H1 (cell line): Measurements from ENCODE around the gene MRPL17. TPM values are rescaled to one million over a fixed set of nuclear protein-coding genes. Genes with fewer than 3 reads are reported as not detected.

Experiments used
- BACH1 ChIP-seq: IDR thresholded peaks from 2 replicates; pipeline ENCODE4 v1.6.1; 2012; ENCODE audit warnings: low read length, improper control_type of control experiment
- HDAC6 ChIP-seq: IDR thresholded peaks from one replicate; pipeline ENCODE4 v1.7.1; 2012; ENCODE audit warnings: low read depth, mild to moderate bottlenecking, inconsistent platforms, low read length, moderate library complexity
- SP4 ChIP-seq: IDR thresholded peaks from 2 replicates; pipeline ENCODE4 v1.6.1; 2012; ENCODE audit warnings: low read length, inconsistent platforms
- polyA plus RNA-seq, 7 experiments: library from polyadenylated mRNA; depleted of rRNA in 3 of 7; stranded (reverse) in 5 of 7; unstranded in 2 of 7; fragments of >200 nt in 5 of 7; fragments of 200-250 nt in 2 of 7; gene quantifications; 1 replicate in 5 of 7; 2 replicates in 1 of 7; 4 replicates in 1 of 7; pipeline versions ENCODE4 v1.2.1 to v1.2.3, GENCODE V29; 2011 to 2013; ENCODE audit warnings: missing spikeins in 2 of 7, mixed read lengths in 2 of 7
- total RNA-seq: library from RNA; stranded (reverse); fragmentation: NEBNext Ultra II Directional; extraction: Animal tissue kit (Norgen Biotek cat#: 25700); gene quantifications from 2 replicates; pipeline ENCODE4 v1.2.1, GENCODE V29; 2021
- TF ChIP-seq, protein P1 (sequence below): IDR thresholded peaks from 2 replicates; pipeline ENCODE4 v1.6.1; 2012; ENCODE audit warnings: inconsistent platforms

The MRPL17 gene
- total and polyA plus RNA-seq, 2 of the 8 experiments (the other 6 are each of a cell fraction or from before 2014, with no cell fraction given), result 55.7 to 70.5 TPM

DNA sequence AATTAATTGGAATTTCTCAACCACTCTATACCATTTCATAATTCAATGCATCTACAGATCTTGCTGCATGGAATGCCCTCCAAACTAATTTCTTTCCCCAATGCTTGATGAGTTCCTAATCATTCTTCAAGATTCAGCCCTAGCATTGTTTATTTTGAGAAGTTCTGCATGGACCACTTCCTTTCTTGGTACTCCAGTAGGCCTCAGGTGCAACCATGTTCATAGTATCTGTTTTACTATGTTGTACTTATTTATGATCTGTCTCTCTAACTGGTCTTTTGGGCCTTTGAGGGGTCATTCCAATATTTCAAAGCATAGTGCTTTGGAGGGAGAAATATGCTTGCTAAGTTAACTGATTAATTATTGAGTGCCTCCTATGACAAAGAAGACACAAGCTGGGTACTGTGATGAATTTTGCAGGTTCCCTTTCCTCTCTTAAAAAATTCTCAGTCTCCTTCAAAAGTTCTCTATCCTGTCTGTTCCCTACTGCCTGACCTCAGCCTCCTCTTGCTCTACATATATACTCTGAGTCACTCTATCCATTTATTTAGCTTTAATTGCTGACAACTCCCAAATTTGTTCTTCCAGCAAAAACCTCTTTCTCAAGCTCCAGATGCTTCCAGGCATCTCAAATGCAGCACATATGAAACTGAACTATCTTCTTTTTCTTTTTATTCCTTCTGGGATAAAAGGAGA is 9.5 kb downstream of the MRPL17 start (continued):
- TF ChIP-seq, protein P1, sequence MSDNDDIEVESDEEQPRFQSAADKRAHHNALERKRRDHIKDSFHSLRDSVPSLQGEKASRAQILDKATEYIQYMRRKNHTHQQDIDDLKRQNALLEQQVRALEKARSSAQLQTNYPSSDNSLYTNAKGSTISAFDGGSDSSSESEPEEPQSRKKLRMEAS, result no peak
- TF ChIP-seq BACH1, result no peak
- no peak for TF ChIP-seq SP4
- no peak for TF ChIP-seq HDAC6
- TF ChIP-seq, all 59 proteins: peak for 0
